ENCODE measurements around the gene RNF224. TPM values are rescaled to one million over a fixed set of nuclear protein-coding genes. Genes with fewer than 3 reads are reported as not detected.

RNF224 gene
- polyA plus RNA-seq, 1 donor: 87.5 TPM

DNA sequence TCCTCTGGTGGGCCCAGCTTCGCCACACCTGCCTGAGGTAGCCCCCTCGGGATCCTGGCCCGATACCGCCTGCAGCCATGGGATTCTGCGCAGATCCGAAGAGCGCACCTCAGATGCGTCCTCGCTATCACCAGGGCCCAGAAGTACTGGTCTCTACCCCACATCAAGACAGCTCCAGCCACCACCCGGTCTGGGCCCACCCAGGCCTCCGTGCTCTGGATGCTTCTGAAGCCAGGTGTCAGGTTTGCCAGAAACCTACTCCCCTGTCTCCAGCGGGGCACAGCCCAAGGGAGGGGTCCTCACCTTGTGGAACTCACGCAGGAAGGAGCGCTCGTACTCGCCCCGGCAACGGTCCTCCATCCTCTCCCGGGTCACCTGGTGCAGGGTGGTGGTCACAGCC, 41.4 kb upstream of the RNF224 start:
- no peaks in the 10 kb centered on the region for H3K9me3 ChIP-seq (ENCODE audit: control insufficient read depth, low read depth, low read length)
- WGBS (ENCODE audit: insufficient coverage, low lambda C conversion rate): no CpG with 5 or more reads among the region's 19 CpGs
- peaks cover 32% of the 10 kb centered on the region for H3K4me1 ChIP-seq (ENCODE audit: control insufficient read depth, insufficient read depth, low read length)
- no peak overlapping the region for H3K4me3 ChIP-seq (ENCODE audit: low read length)
- H3K36me3 ChIP-seq (ENCODE audit: control insufficient read depth, insufficient read depth, low read length): peaks cover 71% of the 10 kb centered on the region
- no peaks in the 10 kb centered on the region for H3K27me3 ChIP-seq (ENCODE audit: control insufficient read depth, insufficient read depth, low read length)
- H3K27ac ChIP-seq (ENCODE audit: low read length): no peak overlapping the region
- DNase-seq: no peak

- no peaks in the 10 kb centered on the region for H3K9me3 ChIP-seq (ENCODE audit: control insufficient read depth, low read depth, low read length)
- no peak overlapping the region for H3K4me3 ChIP-seq (ENCODE audit: low read length)
- DNase-seq: no peak
- peaks cover 71% of the 10 kb centered on the region for H3K36me3 ChIP-seq (ENCODE audit: control insufficient read depth, insufficient read depth, low read length)
- H3K27ac ChIP-seq (ENCODE audit: low read length): no peak overlapping the region
- WGBS (ENCODE audit: insufficient coverage, low lambda C conversion rate): no CpG with 5 or more reads among the region's 6 CpGs
- H3K4me1 ChIP-seq (ENCODE audit: control insufficient read depth, insufficient read depth, low read length): peaks cover 36% of the 10 kb centered on the region
- no peaks in the 10 kb centered on the region for H3K27me3 ChIP-seq (ENCODE audit: control insufficient read depth, insufficient read depth, low read length)
These were observed 40.9 kb upstream of the RNF224 start for GRCh38 chr9:137186385-137186784.

DNA sequence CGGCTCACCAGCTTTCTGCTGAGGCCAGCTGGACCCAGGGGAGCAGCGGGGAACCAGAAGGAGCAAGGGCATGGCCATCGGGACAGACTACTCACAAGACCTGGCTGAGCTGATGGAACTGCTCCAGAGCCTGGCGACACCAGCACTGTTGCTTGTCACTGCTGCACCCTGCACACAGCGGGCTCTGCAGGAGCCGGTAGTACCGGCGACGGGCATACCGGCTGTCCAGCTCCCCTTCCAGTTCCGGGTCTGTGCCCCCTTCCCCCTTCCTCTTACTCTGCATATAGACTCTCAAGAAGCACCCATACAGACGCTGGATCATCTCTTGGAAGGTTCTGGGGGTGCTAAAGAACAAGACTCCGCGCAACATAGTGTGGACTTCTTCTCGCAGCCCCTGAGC, 39.9 kb upstream of the RNF224 start:
- DNase-seq: no peak
- Histone ChIP-seq H3K4me1 (ENCODE audit: control insufficient read depth, insufficient read depth, low read length) (peaks cover 38% of the 10 kb centered on the region), H3K36me3 (ENCODE audit: control insufficient read depth, insufficient read depth, low read length) (peaks cover 74% of the 10 kb centered on the region), H3K27me3 (ENCODE audit: control insufficient read depth, insufficient read depth, low read length) (no peaks in the 10 kb centered on the region), H3K4me3 (ENCODE audit: low read length) (peak overlapping the region; percentile 100), H3K9me3 (ENCODE audit: control insufficient read depth, low read depth, low read length) (no peaks in the 10 kb centered on the region), H3K27ac (ENCODE audit: low read length) (no peak overlapping the region)
- WGBS (ENCODE audit: insufficient coverage, low lambda C conversion rate): no CpG with 5 or more reads among the region's 15 CpGs

- Histone ChIP-seq H3K4me3 (ENCODE audit: low read length) (peak overlapping the region; percentile 100), H3K27me3 (ENCODE audit: control insufficient read depth, insufficient read depth, low read length) (no peaks in the 10 kb centered on the region)
- no CpG with 5 or more reads among the region's 31 CpGs for WGBS (ENCODE audit: insufficient coverage, low lambda C conversion rate)
These were observed 39.2 kb upstream of the RNF224 start for GRCh38 chr9:137188086-137188489.

GRCh38 chr9:137188490-137189296, 38.6 kb upstream of the RNF224 start, which contains the start of the genes ANAPC2 and SSNA1:
TSS of gene ANAPC2 (minus strand) at chr9:137188560. CDS start at chr9:137188532, 28 bp downstream.
TSS of gene SSNA1 (plus strand) at chr9:137188676. CDS start at chr9:137188727, 51 bp downstream.
- WGBS (ENCODE audit: insufficient coverage, low lambda C conversion rate): no CpG with 5 or more reads among the region's 98 CpGs
- no peaks in the 10 kb centered on the region for H3K9me3 ChIP-seq (ENCODE audit: control insufficient read depth, low read depth, low read length)
- H3K36me3 ChIP-seq (ENCODE audit: control insufficient read depth, insufficient read depth, low read length): peaks cover 71% of the 10 kb centered on the region
- peak within 1 kb of the TSS; percentile 82 for H3K27ac ChIP-seq (ENCODE audit: low read length)
- H3K4me3 ChIP-seq (ENCODE audit: low read length): peak within 1 kb of the TSS; percentile 100
- H3K27me3 ChIP-seq (ENCODE audit: control insufficient read depth, insufficient read depth, low read length): no peaks in the 10 kb centered on the region
- H3K4me1 ChIP-seq (ENCODE audit: control insufficient read depth, insufficient read depth, low read length): peaks cover 38% of the 10 kb centered on the region
- DNase-seq: peak; percentile 96 to 98

More at GRCh38 chr9:137188086-137188489, 39.2 kb upstream of the RNF224 start:
- no peaks in the 10 kb centered on the region for H3K9me3 ChIP-seq (ENCODE audit: control insufficient read depth, low read depth, low read length)
- peaks cover 72% of the 10 kb centered on the region for H3K36me3 ChIP-seq (ENCODE audit: control insufficient read depth, insufficient read depth, low read length)
- H3K4me1 ChIP-seq (ENCODE audit: control insufficient read depth, insufficient read depth, low read length): peaks cover 38% of the 10 kb centered on the region
- no peak for DNase-seq
- peak overlapping the region; percentile 63 for H3K27ac ChIP-seq (ENCODE audit: low read length)

- Histone ChIP-seq H3K27ac (ENCODE audit: low read length) (peak overlapping the region; percentile 82), H3K36me3 (ENCODE audit: control insufficient read depth, insufficient read depth, low read length) (peaks cover 65% of the 10 kb centered on the region), H3K4me3 (ENCODE audit: low read length) (peak overlapping the region; percentile 100), H3K27me3 (ENCODE audit: control insufficient read depth, insufficient read depth, low read length) (no peaks in the 10 kb centered on the region), H3K4me1 (ENCODE audit: control insufficient read depth, insufficient read depth, low read length) (peaks cover 41% of the 10 kb centered on the region), H3K9me3 (ENCODE audit: control insufficient read depth, low read depth, low read length) (no peaks in the 10 kb centered on the region)
- WGBS (ENCODE audit: insufficient coverage, low lambda C conversion rate): no CpG with 5 or more reads among the region's 23 CpGs
- DNase-seq: no peak
These were observed 37.7 kb upstream of the RNF224 start for GRCh38 chr9:137189297-137190295.

DNA sequence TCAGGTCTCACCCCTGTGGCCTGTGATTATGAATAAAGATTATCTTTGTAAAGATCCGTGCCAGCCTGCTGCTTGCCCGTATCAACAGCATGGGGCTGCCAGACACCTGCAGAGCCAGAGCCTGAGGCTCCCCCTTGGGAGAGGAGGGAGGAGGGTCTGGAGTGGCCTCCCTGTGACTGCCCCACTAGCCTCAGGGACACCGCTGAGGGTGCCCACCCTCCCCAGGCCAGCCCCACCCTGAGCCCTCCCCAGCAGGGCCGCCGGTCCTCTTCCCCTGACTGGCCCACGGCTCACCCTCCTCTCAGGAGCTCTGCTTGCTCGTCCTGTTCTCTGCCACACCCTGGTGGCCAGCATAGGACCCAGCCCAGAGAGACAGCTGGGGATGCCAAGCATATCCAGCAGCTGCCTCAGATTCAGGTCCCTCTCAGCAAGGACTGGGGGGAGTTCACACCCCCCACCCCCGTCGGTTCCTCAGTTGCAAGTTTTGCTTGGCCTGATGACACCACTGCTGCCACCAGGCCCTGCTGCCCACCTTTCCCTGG, 36.9 kb upstream of the RNF224 start:
- DNase-seq: no peak
- no peak overlapping the region for H3K27ac ChIP-seq (ENCODE audit: low read length)
- H3K4me3 ChIP-seq (ENCODE audit: low read length): peak overlapping the region; percentile 100
- H3K27me3 ChIP-seq (ENCODE audit: control insufficient read depth, insufficient read depth, low read length): no peaks in the 10 kb centered on the region
- no peaks in the 10 kb centered on the region for H3K9me3 ChIP-seq (ENCODE audit: control insufficient read depth, low read depth, low read length)
- peaks cover 48% of the 10 kb centered on the region for H3K4me1 ChIP-seq (ENCODE audit: control insufficient read depth, insufficient read depth, low read length)
- WGBS (ENCODE audit: insufficient coverage, low lambda C conversion rate): no CpG with 5 or more reads among the region's 9 CpGs
- peaks cover 57% of the 10 kb centered on the region for H3K36me3 ChIP-seq (ENCODE audit: control insufficient read depth, insufficient read depth, low read length)

DNA sequence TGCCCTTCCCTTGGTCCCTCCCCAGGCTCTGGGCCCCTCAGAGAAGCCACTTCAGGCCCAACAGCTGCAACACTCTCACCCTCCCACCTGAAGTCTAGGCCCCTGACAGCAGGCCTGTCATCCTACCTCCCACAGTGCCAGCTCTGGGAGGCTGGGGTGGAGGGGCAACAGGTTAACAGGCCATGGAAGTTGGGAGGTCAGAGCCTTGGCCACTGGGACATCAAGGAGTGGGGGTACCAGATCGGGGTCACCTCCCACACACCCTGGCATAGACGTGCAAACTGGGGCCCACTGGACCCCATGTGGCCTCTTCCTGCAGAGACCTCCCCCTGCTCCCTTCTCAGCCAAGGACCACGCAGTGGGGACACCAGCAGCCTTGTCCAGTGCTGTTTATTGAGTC, 36.1 kb upstream of the RNF224 start:
- WGBS (ENCODE audit: insufficient coverage, low lambda C conversion rate): no CpG with 5 or more reads among the region's 3 CpGs

DNA sequence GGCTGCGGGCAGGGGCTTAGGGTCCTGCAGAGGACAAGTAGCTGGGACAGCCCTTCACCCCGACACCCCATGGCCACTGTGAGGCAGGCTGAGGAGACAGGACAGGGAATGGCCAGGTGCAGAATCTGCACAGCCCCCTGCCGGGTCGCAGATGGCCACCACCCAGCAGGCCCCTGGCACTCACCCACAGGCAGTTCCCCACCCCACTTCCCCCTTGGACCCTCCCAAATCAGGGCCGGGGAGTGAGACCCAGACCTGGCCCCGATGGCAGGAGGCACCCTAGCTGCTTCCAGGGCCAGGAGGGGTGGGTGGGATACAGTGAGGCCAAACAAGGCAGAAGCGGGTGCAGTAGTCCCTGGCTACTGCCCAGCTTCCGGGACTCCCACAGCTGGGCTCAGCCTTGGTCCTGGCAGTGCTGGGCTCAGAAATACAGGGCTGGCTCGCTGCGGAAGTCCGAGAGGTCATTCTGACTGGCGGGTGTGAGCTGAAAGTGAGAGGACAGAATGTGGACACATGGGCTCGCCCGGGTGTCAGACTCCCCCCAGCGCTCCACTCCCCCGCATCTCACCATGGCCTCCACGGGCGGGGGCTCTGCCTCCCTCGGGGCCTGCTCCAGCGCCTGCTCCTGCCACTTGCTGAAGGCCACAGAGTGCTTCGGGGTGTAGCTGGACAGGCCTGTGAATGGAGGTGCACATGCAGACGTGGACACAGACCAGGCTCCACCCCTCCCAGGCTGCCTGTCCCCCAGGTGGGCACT, 35.4 kb upstream of the RNF224 start:
- no peak for DNase-seq
- H3K9me3 ChIP-seq (ENCODE audit: control insufficient read depth, low read depth, low read length): no peaks in the 10 kb centered on the region
- no CpG with 5 or more reads among the region's 22 CpGs for WGBS (ENCODE audit: insufficient coverage, low lambda C conversion rate)
- no peak overlapping the region for H3K27ac ChIP-seq (ENCODE audit: low read length)
- H3K36me3 ChIP-seq (ENCODE audit: control insufficient read depth, insufficient read depth, low read length): peaks cover 43% of the 10 kb centered on the region
- no peaks in the 10 kb centered on the region for H3K27me3 ChIP-seq (ENCODE audit: control insufficient read depth, insufficient read depth, low read length)
- no peak overlapping the region for H3K4me3 ChIP-seq (ENCODE audit: low read length)
- peaks cover 56% of the 10 kb centered on the region for H3K4me1 ChIP-seq (ENCODE audit: control insufficient read depth, insufficient read depth, low read length)

More for the DNA sequence above, 36.1 kb upstream of the RNF224 start:
- Histone ChIP-seq H3K9me3 (ENCODE audit: control insufficient read depth, low read depth, low read length) (no peaks in the 10 kb centered on the region), H3K4me3 (ENCODE audit: low read length) (no peak overlapping the region), H3K36me3 (ENCODE audit: control insufficient read depth, insufficient read depth, low read length) (peaks cover 50% of the 10 kb centered on the region), H3K4me1 (ENCODE audit: control insufficient read depth, insufficient read depth, low read length) (peaks cover 56% of the 10 kb centered on the region), H3K27ac (ENCODE audit: low read length) (no peak overlapping the region), H3K27me3 (ENCODE audit: control insufficient read depth, insufficient read depth, low read length) (no peaks in the 10 kb centered on the region)
- DNase-seq: no peak
